Hepatocyte (in vitro differentiated cells): ENCODE measurements around the gene ACKR3.

ENCODE experiments used
- CTCF ChIP-seq: fragments of 200-600 bp; sonication (generic); IDR thresholded peaks from 2 replicates; pipeline ENCODE4 v1.5.1; 2016; ENCODE audit warnings: antibody characterized with exemption, mild to moderate bottlenecking; ENCODE audit not compliant: poor library complexity
- EZH2 ChIP-seq: fragments of 200-600 bp; sonication (generic); IDR thresholded peaks from 2 replicates; pipeline ENCODE4 v1.6.1; 2016; ENCODE audit warnings: antibody characterized with exemption, mild to moderate bottlenecking, borderline replicate concordance

- TF ChIP-seq EZH2 (no peak), CTCF (no peak)
Observed at GRCh38 chr2:236607471-236608187, 38.0 kb downstream of the ACKR3 start.
